HG03521 (cell line): ENCODE measurements around the gene GTF2A1L.
"Not testable (repeated sequence)": the region's sequence is repeated elsewhere in the genome, so short reads cannot be mapped to it uniquely, and the experiment has no call there.

ENCODE experiments used
- ATAC-seq: cut with Tn5 transposase; IDR thresholded peaks from one replicate; pipeline ENCODE4 v1.9.1; 2021; ENCODE audit warnings: mild to moderate bottlenecking, moderate library complexity; ENCODE audit not compliant: unreplicated experiment

Gene GTF2A1L

DNA sequence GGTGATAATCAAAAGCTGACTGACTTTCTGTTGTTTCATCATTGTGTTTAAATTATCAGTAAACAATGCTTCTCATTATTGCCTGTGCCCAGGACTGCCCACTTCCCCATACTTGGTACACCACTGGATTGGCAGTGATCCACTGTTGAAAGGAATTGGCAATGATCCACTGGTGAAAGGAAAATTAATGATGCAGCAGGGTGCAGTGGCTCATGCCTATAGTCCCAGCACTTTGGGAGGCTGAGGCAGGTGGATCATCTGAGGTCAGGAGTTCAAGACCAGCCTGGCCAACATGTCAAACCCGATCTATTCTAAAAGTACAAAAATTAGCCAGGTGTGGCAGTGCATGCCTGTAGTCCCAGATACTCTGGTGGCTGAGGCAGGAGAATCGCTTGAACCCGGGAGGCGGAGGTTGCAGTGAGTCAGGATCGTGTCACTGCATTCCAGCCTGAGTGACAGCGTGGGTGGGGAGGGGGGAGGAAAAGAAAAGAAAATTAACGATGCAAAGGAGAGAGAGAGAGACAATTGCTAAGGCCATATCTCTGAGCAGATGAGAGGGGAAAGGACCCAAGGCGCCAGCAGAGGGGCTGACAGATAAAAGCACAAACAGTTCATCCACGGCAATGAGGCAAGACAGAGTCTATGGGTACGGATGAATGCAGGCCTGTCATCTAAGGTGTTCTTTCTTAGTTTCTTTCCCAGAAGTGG lies 10.2 kb upstream of the GTF2A1L start:
- no peak for ATAC-seq

GRCh38 chr2:48613211-48613610 lies 4.4 kb upstream of the GTF2A1L start:
- ATAC-seq, result no peak

DNA sequence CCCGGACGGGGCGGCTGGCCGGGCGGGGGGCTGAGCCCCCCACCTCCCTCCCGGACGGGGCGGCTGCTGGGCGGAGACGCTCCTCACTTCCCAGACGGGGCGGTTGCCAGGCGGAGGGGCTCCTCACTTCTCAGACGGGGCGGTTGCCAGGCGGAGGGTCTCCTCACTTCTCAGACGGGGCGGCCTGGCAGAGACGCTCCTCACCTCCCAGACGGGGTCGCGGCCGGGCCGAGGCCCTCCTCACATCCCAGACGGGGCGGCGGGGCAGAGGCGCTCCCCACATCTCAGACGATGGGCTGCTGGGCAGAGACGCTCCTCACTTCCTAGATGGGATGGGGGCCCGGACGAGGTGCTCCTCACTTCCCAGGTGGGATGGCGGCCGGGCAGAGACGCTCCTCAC lies 3.1 kb upstream of the GTF2A1L start:
- not testable (repeated sequence) for ATAC-seq

DNA sequence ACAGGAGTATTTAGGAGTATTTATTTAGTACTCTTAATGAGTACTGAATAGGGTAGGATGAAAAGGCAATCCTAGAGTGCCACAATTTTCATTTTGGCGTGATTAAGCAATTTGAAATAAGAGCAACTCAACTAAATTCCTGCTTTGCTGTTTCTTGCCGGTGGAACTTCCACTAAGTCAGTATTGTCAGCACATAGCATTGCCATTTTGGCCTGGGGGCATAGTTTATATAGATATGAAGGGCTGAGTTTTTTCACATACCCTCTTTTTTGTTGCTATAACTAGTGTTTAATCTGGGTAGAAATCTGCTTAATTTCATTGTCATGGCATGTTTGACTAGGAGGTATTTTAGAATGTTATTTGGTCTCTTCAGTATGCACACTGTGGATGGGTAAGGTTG lies 1.9 kb downstream of the GTF2A1L start:
- no peak for ATAC-seq

- no peak for ATAC-seq
These were observed 2.9 kb downstream of the GTF2A1L start for GRCh38 chr2:48620604-48621003.

DNA sequence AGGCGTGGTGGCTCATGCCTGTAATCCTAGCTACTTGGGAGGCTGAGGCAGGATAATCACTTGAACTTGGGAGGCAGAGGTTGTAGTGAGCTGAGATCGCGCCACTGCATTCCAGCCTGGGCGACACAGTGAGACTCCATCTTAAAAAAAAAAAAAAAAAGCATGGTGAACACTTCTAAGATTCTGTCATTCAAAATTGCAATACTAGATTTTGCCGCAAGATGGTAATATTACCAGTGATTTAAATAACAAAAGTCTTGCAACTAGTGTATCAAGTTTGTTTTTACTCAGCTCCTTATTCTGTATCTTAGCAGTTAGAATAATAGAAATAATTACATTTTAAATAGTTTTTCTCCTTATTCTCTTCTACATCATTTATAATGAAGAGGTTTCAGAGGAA lies 5.0 kb downstream of the GTF2A1L start:
- ATAC-seq, result not testable (repeated sequence)

DNA sequence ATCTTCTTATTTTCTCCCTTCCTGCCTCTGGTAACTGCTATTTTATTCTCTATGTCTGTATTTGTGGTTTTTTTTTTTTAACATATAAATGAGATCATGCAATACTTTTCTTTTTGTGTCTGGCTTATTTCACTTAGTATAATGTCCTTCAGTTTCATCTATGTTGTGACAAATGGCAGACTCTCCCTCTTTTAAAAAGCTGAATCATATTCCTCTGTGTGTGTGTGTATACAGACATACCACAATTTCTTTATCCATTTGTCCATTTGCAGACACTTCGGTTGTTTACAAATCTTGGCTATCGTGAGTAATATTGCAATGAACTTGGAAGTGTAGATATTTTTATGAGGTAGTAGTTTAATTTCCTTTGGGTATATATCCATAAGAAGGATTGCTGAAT lies 7.0 kb downstream of the GTF2A1L start:
- ATAC-seq, result no peak

DNA sequence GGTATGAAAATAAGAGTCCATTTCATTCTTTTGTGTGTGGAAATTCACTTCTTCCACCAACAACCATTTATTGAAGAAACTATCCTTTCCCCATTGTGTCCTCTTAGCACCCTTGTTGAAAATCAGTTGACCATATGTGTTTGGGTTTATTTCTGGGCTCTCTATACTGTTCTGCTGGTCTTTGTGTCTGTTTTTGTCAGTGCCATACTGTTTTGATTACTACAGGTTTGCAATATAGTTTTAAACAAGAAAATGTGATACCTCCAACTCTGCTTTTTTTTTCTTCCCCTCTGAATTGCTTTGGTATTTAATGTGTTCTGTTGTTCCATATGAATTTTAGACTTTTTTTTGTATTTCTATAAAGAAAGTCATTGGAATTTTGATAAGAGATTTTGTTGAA lies 8.4 kb downstream of the GTF2A1L start:
- no peak for ATAC-seq

- no peak for ATAC-seq
These were observed 15.5 kb downstream of the GTF2A1L start for GRCh38 chr2:48633143-48633542.

GRCh38 chr2:48635786-48636185 lies 18.1 kb downstream of the GTF2A1L start:
- no peak for ATAC-seq

GRCh38 chr2:48638261-48638660 lies 20.6 kb downstream of the GTF2A1L start:
- ATAC-seq, result no peak

DNA sequence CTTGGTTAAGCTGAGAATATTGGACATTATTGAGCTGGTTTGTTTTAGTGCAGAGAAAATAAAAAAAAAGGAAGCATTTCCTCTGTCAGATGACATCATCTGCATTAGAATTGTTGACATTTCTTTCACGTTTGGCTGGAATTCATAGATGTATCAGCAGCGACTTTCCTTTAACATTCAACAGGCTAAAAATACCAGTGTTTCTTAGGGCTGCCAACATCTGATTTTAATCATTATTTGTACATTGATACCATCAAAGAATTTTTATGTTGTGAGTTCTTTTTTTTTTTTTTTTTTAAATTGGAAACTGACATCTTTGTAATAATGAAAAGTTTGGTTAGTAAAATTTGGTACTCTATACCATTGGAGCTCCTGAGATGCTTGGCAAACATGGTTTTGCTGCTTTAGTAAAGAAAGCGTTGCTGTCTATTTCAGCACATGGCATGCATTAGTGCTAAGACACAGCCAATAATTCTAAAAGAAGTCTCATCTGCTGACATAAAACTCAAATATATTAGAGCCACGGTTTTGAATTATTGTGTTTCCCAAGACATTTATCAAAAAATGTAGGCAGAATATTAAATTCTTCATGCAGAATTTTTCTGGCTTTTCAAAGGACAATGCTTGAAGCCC lies 33.6 kb downstream of the GTF2A1L start:
- no peak for ATAC-seq

GRCh38 chr2:48668992-48669391 lies 51.3 kb downstream of the GTF2A1L start:
- ATAC-seq, result peak; percentile 72

DNA sequence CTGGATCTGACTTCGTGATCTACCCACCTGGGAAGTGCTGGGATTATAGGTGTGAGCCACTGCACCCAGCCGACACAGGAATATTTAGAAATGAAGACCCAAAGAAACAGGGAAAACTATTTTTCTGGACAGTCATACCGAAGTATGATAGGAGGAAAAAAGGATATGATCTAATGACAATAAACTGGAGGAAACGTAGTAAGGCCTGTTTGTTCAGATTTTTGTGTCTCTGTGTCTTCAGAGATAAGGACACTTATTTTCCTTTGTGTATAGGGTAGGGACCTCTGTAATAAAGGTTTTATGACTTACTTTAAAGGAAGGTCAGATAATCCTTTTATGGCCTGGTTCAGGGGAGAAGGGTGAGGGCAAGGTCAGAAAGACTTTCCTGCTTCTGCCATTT lies 55.9 kb downstream of the GTF2A1L start:
- ATAC-seq, result no peak

- ATAC-seq, result no peak
These were observed 57.3 kb downstream of the GTF2A1L start for GRCh38 chr2:48674933-48675332.

DNA sequence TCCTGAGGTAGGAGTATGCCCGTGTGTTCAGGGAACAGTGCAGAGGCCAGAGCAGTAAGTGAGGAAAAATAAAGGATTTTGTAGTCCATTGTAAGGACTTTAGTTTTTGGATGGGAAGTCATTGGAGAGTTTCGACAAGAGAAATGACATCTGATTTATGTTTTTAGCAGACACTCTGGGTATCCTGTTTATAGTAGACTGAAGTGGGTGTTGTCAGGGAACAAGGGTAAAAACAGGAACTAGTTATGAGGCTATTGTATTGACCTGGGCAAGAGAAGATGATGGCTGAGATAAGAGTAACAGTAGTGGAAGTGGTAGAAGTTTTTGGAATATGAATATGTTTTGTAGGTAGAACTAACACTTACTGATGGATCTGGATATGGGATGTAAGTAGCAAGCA lies 59.8 kb downstream of the GTF2A1L start:
- ATAC-seq, result no peak

DNA sequence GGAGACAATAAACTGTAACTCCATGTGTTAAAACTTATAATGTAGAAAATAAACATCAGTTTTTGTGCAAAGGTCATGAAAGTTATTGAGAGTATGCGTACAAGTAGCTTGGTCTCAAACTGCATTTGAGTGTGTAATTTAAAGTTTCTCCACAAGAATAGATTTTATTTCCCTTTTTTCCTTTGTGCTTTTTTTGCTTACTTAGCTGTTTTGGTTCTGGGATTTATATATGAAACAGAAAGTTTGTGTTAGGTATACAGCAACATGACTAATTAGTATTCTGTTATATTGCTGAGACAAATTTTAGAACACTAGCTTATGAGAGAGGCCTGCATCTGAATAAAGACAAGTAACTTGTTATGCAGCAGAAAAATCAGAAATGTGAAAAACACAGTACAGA lies 67.5 kb downstream of the GTF2A1L start:
- no peak for ATAC-seq

DNA sequence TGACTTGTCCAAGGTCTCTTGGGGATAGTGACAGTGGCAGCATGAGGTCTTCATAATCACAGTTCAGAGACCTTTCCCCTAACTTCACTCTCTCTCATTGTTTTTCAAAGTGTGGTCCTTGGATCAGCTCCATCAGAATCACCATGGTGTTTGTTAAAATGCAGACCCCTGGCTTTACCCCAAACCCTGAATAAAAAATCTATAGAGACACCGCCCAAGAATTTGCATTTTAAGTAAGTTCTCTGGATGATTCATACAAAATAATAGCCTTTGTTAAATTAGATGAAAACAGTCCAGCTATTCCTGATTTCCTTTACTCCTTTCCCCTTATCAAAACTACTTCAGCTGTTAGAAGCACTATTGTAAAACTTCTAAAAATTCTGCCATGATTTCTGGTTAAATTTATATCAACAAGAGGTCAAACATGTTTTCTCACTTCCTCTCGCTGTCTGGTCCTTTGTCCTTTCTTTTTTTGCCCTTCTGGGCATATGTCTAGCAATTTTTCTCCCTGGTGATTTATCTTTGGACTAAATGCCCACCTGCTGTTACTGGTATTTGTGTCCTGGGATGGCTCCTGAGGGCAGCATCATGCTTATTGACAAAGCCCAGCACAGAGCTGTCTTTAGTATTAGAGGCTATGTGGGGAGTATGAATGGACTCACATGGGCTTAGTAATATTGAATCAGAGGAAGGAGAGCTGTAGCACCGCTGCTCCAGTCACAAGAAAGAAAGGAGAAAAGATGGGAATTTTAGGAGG lies 74.5 kb downstream of the GTF2A1L start:
- ATAC-seq, result no peak

DNA sequence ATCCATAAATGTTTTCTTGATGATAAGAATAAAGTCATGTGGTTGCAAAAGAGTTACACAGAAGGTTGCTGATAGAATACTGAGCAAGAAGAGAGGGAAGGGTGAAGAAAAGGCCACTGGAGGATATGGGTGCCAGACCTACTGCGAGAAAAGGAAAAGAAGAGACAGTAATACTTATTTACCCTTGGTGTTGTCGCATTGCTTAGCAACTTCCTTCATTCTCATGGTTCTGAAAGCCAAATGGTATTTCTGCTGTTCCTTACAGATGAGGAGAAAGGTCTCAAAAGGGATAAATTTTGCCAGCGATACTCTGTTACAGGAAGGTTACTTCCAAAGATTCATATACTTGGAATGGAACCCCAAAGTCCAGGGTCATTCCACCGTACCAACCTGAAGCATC lies 75.4 kb downstream of the GTF2A1L start:
- no peak for ATAC-seq

DNA sequence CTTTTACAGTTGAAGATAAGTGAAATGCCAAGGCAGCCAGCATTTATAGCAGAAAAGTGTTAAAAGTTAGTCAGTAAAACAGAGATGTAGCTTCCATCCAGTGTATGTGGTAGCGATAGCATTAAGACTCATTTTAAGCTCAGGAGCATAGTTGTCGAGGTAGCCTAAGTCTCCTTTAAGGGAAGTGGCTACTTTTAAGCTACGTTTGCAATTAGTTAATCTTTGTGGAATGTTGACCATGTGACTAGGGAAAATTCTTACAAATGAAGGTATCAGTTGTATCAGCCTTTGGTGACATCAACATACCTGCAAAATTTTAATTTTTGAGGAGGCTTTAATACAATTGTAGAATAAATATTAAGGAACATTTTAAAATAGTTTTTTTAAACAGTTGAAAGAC lies 76.0 kb downstream of the GTF2A1L start:
- no peak for ATAC-seq

- no peak for ATAC-seq
These were observed 76.5 kb downstream of the GTF2A1L start for GRCh38 chr2:48694149-48694548.

GRCh38 chr2:48695991-48696390 lies 78.3 kb downstream of the GTF2A1L start:
- no peak for ATAC-seq
